GM19043 (cell line): Measurements from ENCODE around the gene TRPV2.

Experiments used
- ATAC-seq: cut with Tn5 transposase; IDR thresholded peaks from one replicate; pipeline ENCODE4 v1.9.1; 2021; ENCODE audit warnings: low read depth; ENCODE audit not compliant: unreplicated experiment

TRPV2 gene

DNA sequence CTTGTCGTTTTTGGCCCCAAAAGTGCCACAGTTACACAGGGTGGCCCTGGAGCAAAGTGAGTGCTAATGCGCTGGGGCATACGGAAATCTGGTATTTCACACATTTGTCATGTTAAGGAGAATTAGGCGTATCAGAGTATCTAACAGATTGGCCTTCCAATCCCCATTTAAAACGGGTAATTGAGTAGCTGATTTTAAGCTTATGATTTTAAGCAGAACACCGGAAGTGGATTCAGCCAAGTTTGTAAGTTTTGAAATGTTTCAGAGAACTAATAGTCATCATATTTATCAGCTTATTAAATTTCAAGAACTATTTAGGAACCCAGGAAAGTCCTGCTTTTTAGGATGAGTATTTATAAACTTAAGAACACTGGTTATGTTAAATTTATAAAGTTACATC is 57.2 kb downstream of the TRPV2 start:
- ATAC-seq, result no peak

DNA sequence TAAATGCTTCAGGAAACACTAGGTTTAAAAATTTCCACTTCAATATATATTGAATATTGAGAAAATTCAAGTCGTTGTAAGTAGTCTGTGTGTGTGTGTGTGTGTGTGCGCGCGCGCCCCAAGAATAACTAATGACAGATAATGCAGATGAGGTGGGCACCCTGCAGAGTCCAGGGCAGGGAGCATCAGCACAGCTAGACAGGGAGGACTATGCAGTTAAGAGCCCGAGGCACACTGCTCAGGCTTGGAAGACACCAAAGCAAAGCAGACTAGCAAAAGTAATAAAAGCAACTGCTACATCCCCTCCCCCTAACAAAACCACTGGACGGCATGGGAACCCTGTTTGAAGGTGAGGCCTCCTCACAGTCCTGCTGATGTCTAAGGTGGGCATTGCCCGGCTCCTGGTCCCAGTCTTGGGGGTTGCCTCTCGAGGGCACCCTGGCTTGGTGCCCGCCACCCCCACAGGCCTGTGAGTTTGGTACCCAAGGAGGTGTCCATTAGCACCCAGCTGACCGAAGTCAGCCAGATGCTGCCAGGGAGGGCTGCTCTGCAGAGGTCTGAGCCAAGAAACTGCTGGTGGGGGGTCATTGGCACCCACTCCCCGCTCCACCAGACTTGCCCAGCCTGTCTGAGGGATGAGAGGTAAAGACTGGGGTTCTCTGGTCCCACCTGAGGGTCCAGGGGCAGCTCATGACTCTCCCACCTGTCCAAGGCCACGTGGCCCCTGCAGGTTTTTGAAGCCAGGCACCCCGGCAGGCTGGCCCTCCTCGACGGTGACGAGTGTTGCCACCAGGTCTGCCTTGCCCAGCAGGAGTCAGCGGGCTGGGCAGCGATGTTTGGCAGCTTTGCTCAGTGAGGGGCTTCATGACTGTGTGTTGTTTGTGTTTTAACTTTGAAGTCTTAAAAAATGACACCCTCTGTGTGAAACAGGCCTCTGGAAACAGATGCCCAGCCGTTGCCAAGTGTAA is 58.0 kb downstream of the TRPV2 start:
- ATAC-seq, result no peak

DNA sequence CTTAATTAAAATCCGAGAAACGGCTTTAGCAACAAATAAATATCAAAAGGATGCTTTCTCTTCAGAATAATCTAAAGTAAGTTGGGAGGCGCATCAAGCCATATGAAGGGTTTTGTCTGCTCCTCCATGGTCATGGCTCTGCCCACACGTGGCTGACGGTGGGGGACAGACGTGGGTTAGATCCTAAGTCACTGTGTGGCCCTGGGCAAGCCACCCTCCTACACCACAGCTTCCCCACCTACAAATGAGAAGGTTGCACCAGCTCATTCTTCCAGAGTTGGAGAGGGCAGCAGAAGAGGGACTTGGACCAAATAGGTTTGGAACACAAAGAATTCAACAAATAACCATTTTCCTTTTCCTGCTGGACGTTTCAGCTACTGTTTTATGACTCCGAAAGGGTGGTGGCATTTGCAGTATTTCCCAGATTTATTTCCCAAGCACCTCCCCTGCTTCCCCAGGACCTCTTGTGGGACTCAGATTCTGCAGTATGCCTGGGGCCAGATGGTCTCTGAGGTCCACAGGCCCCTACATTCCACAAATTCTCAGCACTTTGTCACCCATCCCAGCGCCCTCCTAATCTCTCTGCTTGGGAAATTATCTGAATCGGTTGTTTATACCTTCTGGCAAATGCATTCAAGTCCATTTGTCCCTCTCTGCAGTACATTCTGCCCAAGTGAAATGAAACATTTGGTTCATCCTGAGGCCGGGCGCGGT is 58.8 kb downstream of the TRPV2 start:
- no peak for ATAC-seq

DNA sequence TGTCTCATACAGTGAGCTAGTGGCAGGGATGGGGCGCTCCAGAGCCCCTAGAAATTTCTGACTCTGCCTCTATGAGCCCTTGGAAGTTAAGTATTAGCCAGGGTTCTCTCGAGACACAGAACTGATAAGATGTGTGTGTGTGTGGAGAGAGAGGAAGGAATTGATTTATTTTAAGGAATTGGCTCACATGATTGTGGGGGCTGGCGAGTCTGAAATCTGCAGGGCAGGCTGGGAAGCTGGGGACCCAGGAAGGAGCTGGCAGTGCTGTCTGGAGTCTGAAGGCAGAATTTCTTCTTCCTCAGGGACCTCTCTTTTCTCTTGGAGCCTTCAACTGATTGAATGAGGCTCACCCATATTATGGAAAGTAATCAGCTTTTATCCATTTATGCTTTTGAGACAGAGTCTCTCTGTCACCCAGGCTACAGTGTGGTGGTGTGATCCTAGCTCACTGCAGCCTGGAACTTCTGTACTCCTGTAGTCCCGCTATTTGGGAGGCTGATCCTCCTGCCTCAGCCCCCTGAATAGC is 59.9 kb downstream of the TRPV2 start:
- ATAC-seq, result no peak

DNA sequence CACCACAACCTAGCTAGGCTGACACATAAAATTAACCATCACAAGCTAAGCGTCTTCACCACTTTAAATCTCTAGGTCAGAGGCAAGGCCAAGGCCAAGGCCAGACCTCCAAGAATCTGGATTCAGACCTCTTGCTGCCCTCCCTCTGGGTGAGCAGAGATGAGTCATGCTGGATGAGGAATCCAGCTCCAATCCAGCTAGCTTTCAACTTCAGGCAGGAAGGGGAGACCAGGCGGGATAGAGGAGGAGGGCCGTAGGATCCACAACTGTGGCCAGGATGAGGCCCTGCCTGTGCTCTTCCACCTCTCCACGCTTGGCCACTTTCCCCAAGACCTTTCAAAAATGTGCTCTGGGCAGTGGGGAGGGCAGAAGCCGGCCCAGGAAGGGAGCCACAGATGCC is 61.9 kb downstream of the TRPV2 start:
- no peak for ATAC-seq

DNA sequence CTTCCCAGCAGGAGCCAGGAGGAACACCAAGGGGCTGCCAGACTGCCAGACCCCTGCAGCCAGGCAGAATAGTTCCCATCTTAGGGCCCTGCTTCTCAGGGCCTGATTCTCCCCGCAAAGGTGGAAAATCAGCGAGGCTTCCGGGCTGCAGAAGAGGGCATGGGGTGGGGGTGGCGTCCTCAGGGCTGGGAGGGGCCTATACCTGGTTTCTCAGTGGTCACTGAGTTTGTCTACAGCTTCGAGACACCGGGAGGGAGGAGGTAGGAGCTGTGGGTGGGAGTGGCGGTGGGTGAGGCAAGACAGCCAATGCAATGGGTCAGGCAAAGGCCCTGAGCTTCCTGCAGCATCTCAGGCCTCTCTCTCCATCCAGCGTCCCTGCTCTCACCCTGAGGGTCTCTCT is 62.3 kb downstream of the TRPV2 start:
- no peak for ATAC-seq

DNA sequence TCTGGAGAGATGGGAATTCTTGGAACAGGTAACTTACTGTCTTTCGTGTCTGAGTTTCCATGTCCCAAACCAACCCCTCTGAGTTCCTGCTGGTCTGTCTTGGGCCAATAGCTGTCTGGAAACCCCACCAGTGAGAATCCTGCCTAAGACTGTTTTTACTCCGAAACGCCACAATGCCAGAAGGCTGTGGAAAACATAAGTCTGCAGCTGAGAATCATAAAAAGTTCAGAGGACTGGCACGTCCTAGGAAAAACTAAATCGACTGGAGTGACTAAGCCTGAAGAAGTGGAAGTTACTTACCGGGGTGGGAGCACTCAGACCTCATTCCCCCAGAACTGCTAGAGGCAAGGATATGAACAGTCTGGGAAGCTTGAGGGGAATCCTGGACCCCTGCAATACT is 63.3 kb downstream of the TRPV2 start:
- no peak for ATAC-seq

DNA sequence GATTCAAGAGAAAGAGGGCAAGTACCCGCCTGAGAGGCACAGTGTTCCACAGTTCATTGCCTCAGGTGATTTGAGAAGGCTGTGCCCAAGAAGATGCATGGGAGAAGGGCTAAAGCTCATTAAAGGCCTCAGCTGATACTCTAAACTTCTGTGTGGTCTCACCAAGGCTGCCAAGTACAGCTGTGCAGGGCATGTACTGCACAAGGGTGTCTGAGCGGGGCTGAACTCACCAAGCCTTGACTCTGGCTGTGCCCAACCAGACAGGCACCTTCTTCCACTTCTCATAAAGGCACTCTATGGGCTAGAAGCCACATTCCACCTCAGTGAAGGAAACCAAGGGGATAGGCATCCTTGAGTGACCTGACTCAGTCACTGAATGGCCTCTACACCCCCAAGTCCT is 63.9 kb downstream of the TRPV2 start:
- no peak for ATAC-seq

DNA sequence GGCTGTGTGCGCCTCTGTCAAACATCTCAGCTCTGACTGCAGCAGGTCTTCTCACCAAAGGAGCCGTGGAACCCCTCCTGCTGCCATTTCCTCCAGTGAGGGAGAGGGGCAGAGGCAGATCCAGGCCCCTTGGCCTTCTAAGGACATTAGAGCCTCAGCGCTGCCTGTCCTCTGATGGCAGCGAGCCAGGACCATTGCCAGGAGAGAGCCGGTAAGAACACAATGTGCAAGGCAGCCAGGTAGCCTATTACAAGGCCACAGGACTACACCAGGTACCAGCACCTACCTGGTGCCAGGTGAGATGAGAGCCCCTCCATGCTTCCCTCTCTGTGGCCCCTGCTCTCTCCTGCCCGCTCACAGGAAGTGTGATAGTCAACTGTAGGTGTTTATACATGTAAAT is 65.6 kb downstream of the TRPV2 start:
- no peak for ATAC-seq

DNA sequence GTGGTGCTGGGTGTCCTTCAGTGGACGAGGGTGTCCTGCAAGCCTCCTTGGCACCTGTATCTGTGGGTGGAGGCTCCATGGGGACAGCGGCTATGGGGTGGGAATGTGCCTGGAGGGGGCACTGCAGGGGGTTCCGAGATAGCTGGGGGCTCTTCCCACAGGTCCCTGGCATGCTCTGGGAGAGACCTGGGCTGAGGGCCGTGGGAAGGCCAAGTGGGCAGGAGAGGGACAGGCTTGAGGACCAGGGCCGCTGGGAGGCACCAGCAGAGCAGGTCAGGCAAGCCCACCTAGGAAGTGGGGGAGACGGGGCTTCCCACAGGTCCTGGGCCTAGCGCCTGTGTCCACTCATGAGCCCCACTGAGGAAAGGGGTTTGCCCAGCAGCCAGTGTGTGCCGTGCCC is 66.9 kb downstream of the TRPV2 start:
- ATAC-seq, result no peak

DNA sequence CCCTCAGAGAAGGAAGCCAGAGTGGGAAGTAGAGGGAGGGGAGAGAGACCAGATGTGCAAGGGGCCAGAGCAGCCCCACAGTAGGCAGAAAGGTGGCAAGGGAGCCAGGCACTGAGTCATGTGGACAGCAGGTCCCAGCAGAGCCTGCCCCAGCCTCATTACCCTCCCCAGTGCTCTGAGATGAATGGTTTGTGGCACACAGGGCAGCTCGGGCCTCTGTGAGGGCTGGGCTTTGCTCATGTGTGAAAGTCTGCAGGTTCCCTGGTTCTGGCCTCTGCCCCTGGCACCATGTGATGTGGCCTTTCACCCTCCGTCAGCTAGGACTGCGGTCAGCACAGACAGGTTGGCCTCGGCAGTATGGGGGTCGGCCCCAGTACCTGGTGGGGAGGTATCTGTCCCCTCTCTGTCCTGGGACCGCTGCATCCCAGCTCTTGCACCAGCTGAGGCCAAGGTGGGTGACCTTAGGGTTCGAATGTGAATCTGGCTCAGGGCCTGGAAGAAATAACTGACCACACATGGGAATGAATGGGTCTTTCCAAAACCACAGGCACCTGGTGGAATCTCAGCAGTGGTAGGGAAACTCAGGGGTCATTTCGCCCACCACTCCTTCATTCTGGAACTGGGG is 67.8 kb downstream of the TRPV2 start:
- no peak for ATAC-seq

DNA sequence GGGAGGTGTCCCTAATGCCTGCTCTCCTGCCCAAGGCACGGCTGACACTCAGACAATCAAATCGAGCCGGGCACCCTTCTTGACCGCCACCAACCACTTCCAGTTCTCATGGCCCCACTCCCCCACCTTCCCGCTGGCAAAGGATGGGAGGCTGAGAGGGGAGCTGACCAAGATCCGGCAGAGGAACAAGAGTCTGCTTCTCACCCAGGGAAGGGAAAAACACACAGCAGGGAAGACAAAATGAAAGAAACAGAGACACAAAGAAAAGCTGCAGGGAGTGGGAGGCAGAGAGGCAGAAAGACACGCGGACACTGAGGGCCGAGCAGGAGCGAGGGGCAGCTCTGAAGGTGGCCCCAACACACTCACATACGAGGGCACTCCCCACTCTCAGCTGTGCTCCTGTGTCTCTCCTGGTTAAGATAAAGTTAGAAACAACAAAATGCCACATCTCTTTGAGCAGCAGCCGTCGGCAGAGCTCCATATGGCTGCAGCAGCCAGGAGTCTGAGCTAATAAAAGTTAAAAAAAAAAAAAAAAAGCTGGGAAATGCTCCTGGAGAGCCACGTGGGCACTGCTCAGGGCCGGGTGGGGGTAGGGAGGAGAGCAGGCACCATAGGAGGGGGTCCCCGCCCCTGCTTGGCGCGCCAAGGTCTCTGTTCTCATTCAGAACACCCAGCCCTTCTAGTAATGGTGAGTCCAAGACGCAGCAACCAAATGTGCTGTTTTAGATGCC is 69.2 kb downstream of the TRPV2 start:
- ATAC-seq, result no peak
